KOPT-K1 (cell line): ENCODE results near the gene RNLS.

ENCODE experiments used
- H3K27ac ChIP-seq: fragments of 200-600 bp; sonication (generic); 2 replicates; pipeline ENCODE4 v1.5.1; 2016; ENCODE audit warnings: antibody characterized with exemption, mild to moderate bottlenecking, low read depth, low read length; ENCODE audit not compliant: poor library complexity, severe bottlenecking
- H3K36me3 ChIP-seq: fragments of 200-600 bp; sonication (generic); 2 replicates; pipeline ENCODE4 v1.5.1; 2017; ENCODE audit warnings: antibody characterized with exemption, mild to moderate bottlenecking, low read length, moderate library complexity; ENCODE audit not compliant: insufficient read depth
- H3K9me3 ChIP-seq: fragments of 200-600 bp; sonication (generic); 2 replicates; pipeline ENCODE4 v1.5.1; 2017; ENCODE audit warnings: antibody characterized with exemption, low read length, mild to moderate bottlenecking; ENCODE audit not compliant: insufficient read depth, poor library complexity, severe bottlenecking

Gene RNLS

DNA sequence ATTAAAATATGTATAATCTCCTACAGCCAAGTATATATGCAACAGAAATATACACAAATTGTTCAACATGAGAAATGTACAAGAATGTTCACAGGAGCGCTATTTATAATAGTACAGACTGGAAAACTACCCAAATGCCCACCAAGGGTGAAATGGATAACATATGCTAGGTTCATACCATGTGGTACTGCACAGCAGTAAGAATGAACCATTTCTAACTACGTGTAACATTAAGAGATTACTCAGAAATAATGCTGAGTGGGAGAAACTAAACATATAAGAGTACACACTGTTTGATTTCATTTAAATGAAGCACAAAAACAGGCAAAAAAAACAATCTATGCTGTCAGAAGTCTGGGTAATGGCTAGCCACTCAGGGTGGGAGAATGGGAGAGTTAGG is 45.8 kb downstream of the RNLS start:
- no peaks in the 10 kb centered on the region for H3K9me3 ChIP-seq
- H3K27ac ChIP-seq = no peak overlapping the region
- no peaks in the 10 kb centered on the region for H3K36me3 ChIP-seq

DNA sequence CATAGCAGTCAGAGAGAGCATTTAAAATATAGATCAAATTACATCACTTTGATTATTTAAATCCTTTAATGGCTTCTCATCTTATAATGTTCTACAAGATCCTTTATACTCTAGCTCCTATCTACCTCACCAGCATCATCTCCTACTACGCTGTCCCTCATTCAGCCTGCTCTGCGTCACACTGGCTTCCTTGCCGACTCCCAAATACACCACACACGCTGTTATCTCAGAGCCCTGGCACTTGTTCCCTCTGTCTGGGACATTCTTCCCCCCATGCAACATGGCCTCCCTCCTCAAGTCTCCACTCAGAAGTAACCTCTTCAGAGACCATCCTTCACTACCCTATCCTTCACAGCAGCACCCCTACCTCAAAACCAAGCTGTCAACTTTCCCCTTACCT is 46.7 kb downstream of the RNLS start:
- H3K27ac ChIP-seq = no peak overlapping the region
- no peaks in the 10 kb centered on the region for H3K36me3 ChIP-seq
- no peaks in the 10 kb centered on the region for H3K9me3 ChIP-seq

DNA sequence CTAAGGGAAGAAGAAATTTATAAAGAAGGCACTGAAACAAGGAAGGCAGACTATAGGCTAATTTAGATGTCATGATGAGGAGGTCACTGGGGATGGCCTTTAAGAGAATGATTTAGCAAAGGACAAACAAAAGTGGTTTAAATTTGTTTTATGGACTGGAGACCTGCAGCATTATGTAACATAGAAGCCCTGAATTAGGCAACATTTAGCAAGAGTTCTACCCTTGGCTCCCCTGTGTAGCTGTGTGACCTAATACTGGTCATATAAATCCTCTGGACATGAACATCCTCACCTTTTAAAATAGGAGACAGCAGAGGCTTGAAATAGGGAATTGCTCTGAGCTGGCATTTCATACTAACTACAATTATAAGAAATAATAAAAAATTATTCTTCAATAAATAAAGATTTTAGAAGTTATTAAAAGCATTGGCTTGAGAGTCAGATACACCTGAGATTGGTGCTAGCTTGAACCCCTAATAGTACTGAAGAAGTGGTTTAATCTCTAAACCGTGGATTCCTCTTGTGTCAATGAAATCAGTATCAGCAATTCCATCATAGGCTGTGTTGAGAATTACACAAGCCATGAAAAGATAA is 48.9 kb downstream of the RNLS start:
- Histone ChIP-seq H3K27ac (no peak overlapping the region), H3K36me3 (no peaks in the 10 kb centered on the region), H3K9me3 (no peaks in the 10 kb centered on the region)

DNA sequence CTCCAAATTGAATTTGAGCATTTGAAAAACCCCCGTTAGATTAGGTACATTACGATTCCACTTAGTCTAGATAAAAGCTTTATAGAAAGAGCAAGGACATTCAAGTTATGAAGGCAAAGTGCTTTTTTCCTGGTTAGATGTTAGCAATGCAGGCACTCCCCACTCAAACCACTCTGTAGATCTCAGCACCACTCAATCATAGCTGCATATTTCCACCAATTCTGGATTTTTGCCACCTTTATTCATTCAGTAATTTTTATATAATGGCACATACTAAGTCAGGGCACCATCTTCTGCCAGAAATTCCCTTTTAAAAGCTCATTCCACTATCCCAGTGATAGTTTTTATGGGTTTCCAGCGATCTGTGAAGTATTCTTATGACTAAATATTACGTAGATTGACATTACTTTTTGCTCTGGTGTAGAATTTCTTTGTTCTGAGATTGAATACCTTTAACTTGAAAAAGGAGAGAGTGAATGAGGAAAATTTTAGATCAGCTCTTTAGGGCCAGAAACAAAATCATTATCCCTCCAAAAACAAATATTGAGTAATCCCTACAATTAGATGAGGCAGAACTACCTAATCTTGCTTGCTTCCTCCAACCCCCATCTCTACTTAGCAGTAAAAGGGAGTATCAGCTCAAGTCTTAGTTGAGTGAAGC is 51.6 kb downstream of the RNLS start:
- Histone ChIP-seq H3K9me3 (no peaks in the 10 kb centered on the region), H3K36me3 (no peaks in the 10 kb centered on the region), H3K27ac (no peak overlapping the region)

DNA sequence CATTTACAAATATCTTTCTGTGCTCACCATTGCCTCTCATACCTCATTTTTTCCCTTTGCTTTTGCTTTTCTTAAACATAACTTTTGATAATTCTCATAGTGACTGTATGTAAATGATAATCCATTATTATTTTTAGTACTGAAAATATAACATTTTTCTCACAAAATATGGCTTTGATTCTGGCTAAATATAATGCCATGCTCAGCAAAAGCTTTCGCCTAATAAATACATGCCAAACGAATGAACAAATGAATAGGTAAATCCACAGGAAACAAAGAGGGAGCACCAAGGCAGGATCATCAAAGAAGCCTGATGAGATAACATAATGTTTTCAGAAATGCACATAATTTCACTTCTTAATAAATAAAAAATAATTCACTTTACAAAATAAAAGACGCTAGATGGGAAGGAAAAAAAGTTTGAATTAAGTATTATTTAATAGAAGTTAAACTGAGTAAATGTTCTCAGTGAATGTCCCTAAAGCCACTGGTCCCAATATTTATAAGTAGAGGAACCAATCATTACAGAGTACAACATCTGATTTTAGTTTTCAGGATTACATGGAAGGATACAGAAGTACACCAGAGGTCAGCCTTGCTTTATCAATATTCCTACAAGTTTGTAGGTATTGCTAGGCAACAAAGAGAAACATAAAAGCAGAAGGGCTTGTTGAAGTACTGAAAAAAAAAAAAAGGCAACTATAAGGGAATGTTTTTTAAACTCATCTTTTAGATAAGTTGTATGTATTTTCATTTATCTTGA is 52.3 kb downstream of the RNLS start:
- Histone ChIP-seq H3K27ac (no peak overlapping the region), H3K9me3 (no peaks in the 10 kb centered on the region), H3K36me3 (no peaks in the 10 kb centered on the region)

DNA sequence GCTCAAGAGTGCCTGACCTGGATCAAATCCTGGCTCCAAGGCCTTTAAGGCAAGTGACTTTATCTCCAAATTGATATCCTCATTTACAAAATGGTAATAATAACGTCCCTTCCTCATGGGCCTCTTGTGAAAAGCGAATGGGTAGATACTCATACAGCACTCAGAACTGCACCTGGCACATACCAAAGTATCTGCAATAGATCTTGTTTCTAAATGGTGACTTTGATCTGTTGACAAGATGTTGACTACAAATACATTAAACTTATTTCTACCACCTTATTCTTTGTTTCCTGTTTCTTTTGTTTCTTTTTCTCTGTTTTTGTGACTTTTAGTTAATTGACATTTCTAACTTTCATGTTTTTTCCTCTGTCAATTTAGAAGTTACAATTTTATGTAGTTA is 53.0 kb downstream of the RNLS start:
- Histone ChIP-seq H3K36me3 (no peaks in the 10 kb centered on the region), H3K9me3 (no peaks in the 10 kb centered on the region), H3K27ac (no peak overlapping the region)

DNA sequence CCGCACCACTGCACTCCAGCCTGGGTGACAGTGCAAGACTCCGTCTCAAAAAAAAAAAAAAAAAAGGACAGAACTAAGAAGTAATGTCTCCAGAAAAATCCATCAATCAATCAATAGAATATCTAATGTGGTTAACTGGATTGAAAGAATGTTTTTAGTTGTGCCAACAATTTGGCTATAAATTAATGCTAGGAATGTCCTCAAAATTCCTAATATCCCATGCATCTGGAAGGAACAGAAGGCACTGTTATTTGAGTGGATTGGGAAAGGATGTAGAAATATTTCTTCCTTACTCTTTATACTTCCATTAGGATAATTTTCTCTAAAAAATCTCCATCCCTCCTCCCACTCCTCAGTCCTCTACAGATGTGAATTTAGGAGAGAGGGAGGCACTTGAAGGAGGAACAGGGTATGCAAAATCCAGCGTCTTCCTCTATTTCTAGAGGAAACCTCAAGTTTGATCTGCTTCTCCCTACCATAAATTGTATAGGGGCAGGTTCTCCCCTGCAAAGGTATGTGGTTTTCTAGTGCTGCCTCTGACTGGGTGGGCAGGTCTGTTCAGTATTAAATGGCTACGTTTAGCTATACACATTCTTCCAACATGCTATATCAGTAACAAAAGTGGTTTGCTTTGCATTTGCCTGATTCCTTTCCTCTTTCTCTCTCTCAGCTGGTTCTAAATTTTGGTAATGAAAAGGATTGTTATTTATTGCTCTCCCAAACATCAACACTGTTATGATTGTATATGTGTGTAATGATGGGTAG is 54.1 kb downstream of the RNLS start:
- no peaks in the 10 kb centered on the region for H3K9me3 ChIP-seq
- H3K27ac ChIP-seq = no peak overlapping the region
- no peaks in the 10 kb centered on the region for H3K36me3 ChIP-seq

DNA sequence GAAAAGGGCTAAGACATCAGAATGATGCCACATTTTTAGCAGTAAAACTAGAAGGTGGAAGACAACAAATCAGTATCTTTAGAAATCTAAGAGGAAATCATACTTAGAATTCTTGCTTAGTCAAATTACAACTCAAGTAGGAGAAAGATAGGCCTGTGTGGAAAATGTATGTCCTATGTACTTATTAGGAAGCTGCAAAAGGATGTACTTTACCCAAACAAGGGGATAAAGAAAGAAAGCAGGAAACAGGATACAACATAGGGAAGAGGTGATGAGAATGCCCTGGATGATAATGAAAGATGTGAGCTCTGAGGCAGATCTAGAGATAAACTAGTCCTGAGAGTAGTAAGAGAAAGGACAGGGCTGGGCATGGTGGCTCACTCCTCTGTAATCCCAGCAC is 54.9 kb downstream of the RNLS start:
- H3K36me3 ChIP-seq = no peaks in the 10 kb centered on the region
- H3K27ac ChIP-seq = no peak overlapping the region
- H3K9me3 ChIP-seq = no peaks in the 10 kb centered on the region

DNA sequence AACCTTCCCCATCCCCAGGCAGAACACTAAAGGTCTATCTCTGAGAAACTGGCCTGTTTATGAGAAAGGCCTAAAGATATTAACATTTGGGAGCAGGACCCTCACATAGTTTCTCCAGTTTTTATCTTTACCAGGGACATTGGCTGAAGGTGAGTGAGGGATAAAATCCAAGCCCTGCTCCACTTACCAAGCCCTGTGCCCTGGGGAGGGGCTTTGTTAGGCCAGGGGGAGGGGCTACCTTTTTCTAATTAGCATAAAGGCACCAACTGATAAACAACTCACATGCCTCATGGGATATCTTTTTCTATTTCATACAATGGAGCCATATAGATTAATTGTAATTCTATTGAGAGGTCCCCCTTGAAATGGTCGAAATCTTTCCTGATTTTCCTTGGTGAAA is 55.9 kb downstream of the RNLS start:
- no peaks in the 10 kb centered on the region for H3K36me3 ChIP-seq
- no peak overlapping the region for H3K27ac ChIP-seq
- no peaks in the 10 kb centered on the region for H3K9me3 ChIP-seq

DNA sequence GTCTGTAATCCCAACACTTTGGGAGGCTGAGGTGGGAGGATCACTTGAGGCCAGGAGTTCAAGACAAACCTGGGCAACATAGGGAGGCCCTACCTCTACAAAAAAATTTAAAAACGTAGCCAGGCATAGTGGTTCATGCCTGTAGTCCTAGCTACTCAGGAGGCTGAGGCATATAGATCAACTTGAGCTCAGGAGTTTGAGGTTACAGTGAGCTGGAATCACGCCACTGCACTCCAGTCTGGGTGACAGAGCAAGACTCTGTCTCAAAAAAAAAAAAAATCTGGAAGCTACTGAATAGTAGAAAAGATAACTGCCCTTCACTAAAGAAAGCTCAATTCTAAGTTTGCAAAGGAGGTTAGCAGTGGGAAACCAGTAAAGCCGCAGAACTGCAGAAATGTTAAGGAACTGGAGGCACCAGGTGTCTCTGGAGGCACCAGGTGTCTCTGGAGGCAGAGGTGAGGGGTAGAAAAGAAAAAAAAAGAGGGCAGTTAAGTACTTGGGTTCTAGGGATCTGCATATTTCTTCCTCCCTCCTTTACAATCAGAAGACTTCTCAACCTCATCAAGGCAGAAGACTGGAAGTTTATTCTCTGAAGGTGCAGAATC is 56.5 kb downstream of the RNLS start:
- Histone ChIP-seq H3K27ac (no peak overlapping the region), H3K9me3 (no peaks in the 10 kb centered on the region), H3K36me3 (no peaks in the 10 kb centered on the region)

DNA sequence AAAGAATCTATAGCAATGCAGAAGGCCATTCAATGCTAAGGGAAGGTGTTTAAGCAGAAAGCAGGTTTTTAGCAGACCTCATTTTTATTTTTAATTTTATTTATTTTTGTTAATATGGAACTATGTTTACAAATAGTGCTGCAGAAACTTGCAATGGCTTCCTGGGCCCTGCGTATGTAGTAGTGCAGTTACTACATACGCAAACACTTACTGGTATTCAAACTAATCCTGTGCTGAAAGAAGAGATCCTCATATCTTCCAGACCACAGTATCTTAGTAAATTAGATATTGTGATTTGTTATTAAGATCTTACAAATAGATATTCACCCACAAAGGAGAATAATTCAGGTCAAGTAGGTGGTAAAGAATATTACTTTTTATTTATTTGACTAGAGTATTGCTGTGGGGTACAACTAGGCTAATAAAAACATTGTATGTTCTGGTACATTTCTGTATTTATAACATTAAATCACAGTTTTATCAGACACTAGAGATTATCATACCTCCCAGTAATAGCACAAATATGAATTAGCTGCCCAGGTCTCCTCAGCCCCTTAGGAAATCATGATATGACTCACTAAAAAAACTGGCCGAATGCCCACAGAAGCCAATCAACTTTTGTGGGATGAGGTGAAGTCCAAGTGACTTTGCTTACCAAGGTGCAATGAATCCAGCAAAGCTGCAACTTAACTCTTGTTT is 57.6 kb downstream of the RNLS start:
- Histone ChIP-seq H3K9me3 (no peaks in the 10 kb centered on the region), H3K27ac (no peak overlapping the region), H3K36me3 (no peaks in the 10 kb centered on the region)

DNA sequence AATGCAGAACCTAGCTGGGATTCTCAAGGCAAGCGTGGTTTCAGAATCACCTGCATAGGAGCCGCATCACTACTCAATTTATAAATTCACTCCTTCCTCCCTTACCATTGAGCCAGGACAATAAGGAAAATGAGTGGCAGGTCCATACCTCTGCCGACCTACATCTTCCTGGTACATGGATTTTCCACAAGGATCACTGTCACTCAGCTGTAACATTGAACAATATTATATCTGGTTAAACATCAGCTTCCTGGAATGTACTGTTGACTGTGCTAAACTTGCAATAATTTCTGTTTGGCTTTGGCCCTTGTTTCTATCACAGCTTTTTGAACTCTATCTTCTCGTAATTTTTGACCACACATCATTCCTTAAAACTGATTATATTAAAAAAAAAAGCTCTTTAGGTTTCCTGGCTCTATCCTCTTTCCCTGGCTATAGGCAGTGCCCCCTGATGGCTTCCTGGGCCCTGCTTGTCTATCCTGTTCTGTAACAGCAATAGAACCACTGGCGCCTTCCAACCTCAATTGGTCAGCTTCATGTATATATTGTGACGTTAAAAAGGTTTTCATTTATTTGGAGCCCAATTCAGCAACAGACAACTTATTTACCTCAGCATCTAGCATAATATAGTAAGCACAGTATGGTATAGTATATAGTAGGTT is 59.2 kb downstream of the RNLS start:
- Histone ChIP-seq H3K27ac (no peak overlapping the region), H3K9me3 (no peaks in the 10 kb centered on the region), H3K36me3 (no peaks in the 10 kb centered on the region)

DNA sequence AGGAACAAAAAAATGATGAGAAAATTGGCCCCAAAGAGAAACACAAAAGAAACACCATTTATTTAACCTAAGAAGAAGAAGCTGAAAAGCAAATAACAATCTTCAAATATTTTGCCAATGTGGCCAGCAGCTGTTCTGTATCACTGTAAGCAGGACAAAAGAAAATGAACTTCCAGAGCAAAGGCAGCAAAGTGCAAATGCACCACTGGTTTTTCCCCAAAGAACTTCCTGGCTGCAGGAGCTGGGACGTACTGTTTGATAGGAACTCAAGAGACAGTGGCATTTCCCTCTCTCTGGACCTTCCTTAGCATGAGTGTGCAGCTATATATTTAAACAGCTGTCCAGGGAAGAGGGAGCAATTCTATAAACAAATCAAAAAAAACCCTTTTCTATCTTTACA is 60.4 kb downstream of the RNLS start:
- H3K9me3 ChIP-seq = no peaks in the 10 kb centered on the region
- no peaks in the 10 kb centered on the region for H3K36me3 ChIP-seq
- no peak overlapping the region for H3K27ac ChIP-seq

DNA sequence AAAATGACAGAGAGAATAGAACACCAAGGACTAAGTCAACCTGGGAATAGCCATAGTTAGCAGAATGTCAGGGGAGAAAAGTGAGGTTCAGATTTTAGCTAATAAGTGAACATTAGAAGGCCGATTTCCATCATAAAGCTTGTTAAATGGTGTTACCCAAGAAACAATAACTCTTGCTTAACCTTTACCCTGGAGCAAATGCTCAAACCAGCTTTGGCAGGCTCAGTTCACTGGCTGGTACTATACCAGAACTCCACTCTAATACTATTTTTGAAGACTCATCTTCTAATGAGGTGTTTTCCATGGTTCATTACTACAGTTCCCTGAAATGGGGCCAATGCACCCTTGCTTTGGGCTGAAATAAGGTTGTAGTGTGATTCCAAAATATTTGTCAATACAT is 61.3 kb downstream of the RNLS start:
- Histone ChIP-seq H3K27ac (no peak overlapping the region), H3K36me3 (no peaks in the 10 kb centered on the region), H3K9me3 (no peaks in the 10 kb centered on the region)
